Suprapubic skin (tissue), 4 donors: ENCODE data around the gene SLC6A7. TPM values are rescaled to one million over a fixed set of nuclear protein-coding genes. Genes with fewer than 3 reads are reported as not detected.

Experiments
- DNase-seq, 2 donors: peaks; one replicate each; pipeline ENCODE4 v3.0.0-alpha.2; 2019; ENCODE audit warnings: low spot score in 2 of 2
- H3K27ac ChIP-seq: fragments of 200-600 bp; sonication (generic); one replicate; pipeline ENCODE4 v1.5.1; 2019
- H3K27me3 ChIP-seq: fragments of 200-600 bp; sonication (generic); one replicate; pipeline ENCODE4 v1.5.1; 2019
- H3K36me3 ChIP-seq: fragments of 200-600 bp; sonication (generic); one replicate; pipeline ENCODE4 v1.5.1; 2019
- H3K4me1 ChIP-seq: fragments of 200-600 bp; sonication (generic); one replicate; pipeline ENCODE4 v1.5.1; 2019
- H3K4me3 ChIP-seq: fragments of 200-600 bp; sonication (generic); one replicate; pipeline ENCODE4 v1.5.1; 2019; ENCODE audit warnings: mild to moderate bottlenecking
- H3K9me3 ChIP-seq: fragments of 200-600 bp; sonication (generic); one replicate; pipeline ENCODE4 v1.5.1; 2019
- CTCF ChIP-seq, 2 donors: fragments of 200-600 bp in 1 of 2; fragments of 450-650 bp in 1 of 2; sonication (generic) in 1 of 2; IDR thresholded peaks; one replicate each; pipeline ENCODE4 v1.5.1; 2016 to 2019; ENCODE audit warnings: antibody characterized with exemption in 2 of 2, mild to moderate bottlenecking in 1 of 2, moderate library complexity in 1 of 2
- EP300 ChIP-seq: sonication (generic); formaldehyde crosslinking; IDR thresholded peaks from one replicate; pipeline ENCODE4 v1.6.1; 2017; ENCODE audit warnings: antibody characterized with exemption
- POLR2A ChIP-seq, 2 donors: fragments of 450-650 bp; IDR thresholded peaks; one replicate each; pipeline ENCODE4 v1.6.1; 2017; ENCODE audit warnings: antibody characterized with exemption in 2 of 2, mild to moderate bottlenecking in 2 of 2, moderate library complexity in 2 of 2
- POLR2AphosphoS5 ChIP-seq, 3 donors: sonication (generic); formaldehyde crosslinking; IDR thresholded peaks; one replicate each; pipeline ENCODE4 v1.6.1; 2017; ENCODE audit warnings: antibody characterized with exemption in 3 of 3
- WGBS: methylation state at CpG from one replicate; pipeline ENCODE4 v1.1.5; 2018; 5-methylcytosine and 5-hydroxymethylcytosine counted together
- total RNA-seq, 4 donors: library from RNA; depleted of rRNA; stranded (reverse); fragments of >200 nt; gene quantifications; one replicate each; pipeline ENCODE4 v1.1.0, GENCODE V29; 2016

The SLC6A7 gene
- total RNA-seq, 4 donors from 2014 or later, result not detected

GRCh38 chr5:150166650-150167511 is 23.0 kb upstream of the SLC6A7 start, which contains the start of gene CDX1:
TSS of gene CDX1 (plus strand) at chr5:150166778. CDS start at chr5:150166877, 99 bp downstream.
- Histone ChIP-seq H3K36me3 (no peaks in the 10 kb centered on the region), H3K4me1 (peaks cover 23% of the 10 kb centered on the region), H3K9me3 (no peaks in the 10 kb centered on the region), H3K4me3 (no peak within 1 kb of the TSS), H3K27me3 (peaks cover 22% of the 10 kb centered on the region), H3K27ac (no peak within 1 kb of the TSS)
- no peak for DNase-seq
- TF ChIP-seq POLR2A (IDR thresholded peaks at IDR 0.05) (no peak), EP300 (no peak), POLR2AphosphoS5 (IDR thresholded peaks at IDR 0.05) (no peak), CTCF (IDR thresholded peaks at IDR 0.05) (no peak)
- 49% methylated on average over 21 of the region's 93 CpGs for WGBS

GRCh38 chr5:150167512-150167850 is 22.4 kb upstream of the SLC6A7 start:
- WGBS, result 72% methylated on average over 15 of the region's 15 CpGs
- peaks cover 20% of the 10 kb centered on the region for H3K4me1 ChIP-seq

GRCh38 chr5:150167908-150168307 is 22.0 kb upstream of the SLC6A7 start:
- Histone ChIP-seq H3K9me3 (no peaks in the 10 kb centered on the region), H3K27me3 (peaks cover 22% of the 10 kb centered on the region), H3K4me3 (no peak overlapping the region), H3K4me1 (peaks cover 20% of the 10 kb centered on the region), H3K27ac (no peak overlapping the region), H3K36me3 (no peaks in the 10 kb centered on the region)
- 86% methylated on average over 11 of the region's 14 CpGs for WGBS
- DNase-seq, result no peak
- no peak for TF ChIP-seq POLR2AphosphoS5 (IDR thresholded peaks at IDR 0.05)
- TF ChIP-seq POLR2A (IDR thresholded peaks at IDR 0.05), result no peak

More at GRCh38 chr5:150167512-150167850, 22.4 kb upstream of the SLC6A7 start:
- no peak for DNase-seq
- Histone ChIP-seq H3K9me3 (no peaks in the 10 kb centered on the region), H3K4me3 (no peak overlapping the region), H3K27ac (no peak overlapping the region), H3K36me3 (no peaks in the 10 kb centered on the region), H3K27me3 (peaks cover 22% of the 10 kb centered on the region)
- TF ChIP-seq EP300, result no peak

- no peaks in the 10 kb centered on the region for H3K9me3 ChIP-seq
- H3K27me3 ChIP-seq, result peaks cover 22% of the 10 kb centered on the region
- peaks cover 13% of the 10 kb centered on the region for H3K4me1 ChIP-seq
- no peak overlapping the region for H3K4me3 ChIP-seq
- DNase-seq, result no peak
- WGBS, result 62% methylated on average over 3 of the region's 3 CpGs
- H3K27ac ChIP-seq, result no peak overlapping the region
- no peak for TF ChIP-seq CTCF (IDR thresholded peaks at IDR 0.05)
- TF ChIP-seq EP300, result no peak
- TF ChIP-seq POLR2A (IDR thresholded peaks at IDR 0.05), result no peak
- TF ChIP-seq POLR2AphosphoS5 (IDR thresholded peaks at IDR 0.05), result no peak
- H3K36me3 ChIP-seq, result no peaks in the 10 kb centered on the region
Measured at GRCh38 chr5:150168864-150169263, 21.0 kb upstream of the SLC6A7 start.

GRCh38 chr5:150172145-150172544 is 17.7 kb upstream of the SLC6A7 start:
- no peak overlapping the region for H3K27ac ChIP-seq
- DNase-seq, result no peak
- no peak for TF ChIP-seq EP300
- TF ChIP-seq POLR2A (IDR thresholded peaks at IDR 0.05), result no peak
- TF ChIP-seq CTCF (IDR thresholded peaks at IDR 0.05), result no peak
- no peak for TF ChIP-seq POLR2AphosphoS5 (IDR thresholded peaks at IDR 0.05)
- no peaks in the 10 kb centered on the region for H3K36me3 ChIP-seq
- no peak overlapping the region for H3K4me3 ChIP-seq
- H3K4me1 ChIP-seq, result peaks cover 12% of the 10 kb centered on the region
- no peaks in the 10 kb centered on the region for H3K9me3 ChIP-seq
- peaks cover 11% of the 10 kb centered on the region for H3K27me3 ChIP-seq
- WGBS, result 93% methylated on average over 1 of the region's 1 CpG

- Histone ChIP-seq H3K27me3 (peaks cover 7% of the 10 kb centered on the region), H3K4me3 (no peak overlapping the region), H3K27ac (no peak overlapping the region), H3K9me3 (no peaks in the 10 kb centered on the region), H3K36me3 (no peaks in the 10 kb centered on the region), H3K4me1 (peaks cover 10% of the 10 kb centered on the region)
- TF ChIP-seq EP300, result no peak
- TF ChIP-seq CTCF (IDR thresholded peaks at IDR 0.05), result no peak
- TF ChIP-seq POLR2AphosphoS5 (IDR thresholded peaks at IDR 0.05), result no peak
- no peak for TF ChIP-seq POLR2A (IDR thresholded peaks at IDR 0.05)
- WGBS, result 98% methylated on average over 3 of the region's 4 CpGs
- DNase-seq, result no peak
Measured at GRCh38 chr5:150172556-150172955, 17.3 kb upstream of the SLC6A7 start.
